Bronchus fibroblast of lung (primary cell): ENCODE measurements around the gene ALG14. TPM values are rescaled to one million over a fixed set of nuclear protein-coding genes. Genes with fewer than 3 reads are reported as not detected.

ENCODE experiments used
- total RNA-seq: library from RNA; depleted of rRNA; stranded (reverse); fragments of >200 nt; gene quantifications from 2 replicates; pipeline ENCODE4 v1.2.3, GENCODE V29; 2015

The ALG14 gene
- 1.6 and 1.7 TPM in 2 replicates for total RNA-seq

GRCh38 chr1:95072532-95073419 lies at the start of gene ALG14:
TSS of gene ALG14 (minus strand) at chr1:95072951. CDS start at chr1:95072898, 53 bp downstream.

GRCh38 chr1:95117207-95118066 lies 44.7 kb upstream of the ALG14 start, which contains the start of gene TLCD4:
TSS of gene TLCD4 (plus strand) at chr1:95117355. CDS start at chr1:95143902, 26,547 bp downstream.

GRCh38 chr1:94926915-94927404 lies 145.8 kb downstream of the ALG14 start, which contains the start of gene CNN3:
TSS of gene CNN3 (minus strand) at chr1:94927110. CDS start at chr1:94926894, 216 bp downstream.

Other genes starting within 250 kb of the ALG14 start
- 384 and 392 TPM in 2 replicates for gene CNN3, start 145.8 kb downstream of the ALG14 start, total RNA-seq
- gene TLCD4, start 44.4 kb upstream of the ALG14 start, total RNA-seq = 0.30 and 0.84 TPM in 2 replicates
- 6.8 and 9.9 TPM in 2 replicates for gene RWDD3, start 161.3 kb upstream of the ALG14 start, total RNA-seq